PFSK-1 (cell line): ENCODE data around the gene STX17.

Experiments
- FOXP2 ChIP-seq: optimal IDR thresholded peaks from 2 replicates; pipeline ENCODE3; 2011; ENCODE audit warnings: borderline replicate concordance, control low read depth, inconsistent platforms; ENCODE audit not compliant: insufficient read depth; ENCODE audit errors: extremely low read length, extremely low read depth
- POLR2AphosphoS5 ChIP-seq: IDR thresholded peaks from 2 replicates; pipeline ENCODE4 v1.6.1; 2012; ENCODE audit warnings: low read depth, mild to moderate bottlenecking, control low read depth, low read length, moderate library complexity
- REST ChIP-seq, 2 experiments: IDR thresholded peaks; 2 replicates each; pipeline versions ENCODE4 v1.6.1 to v1.8.0; 2011 to 2012; ENCODE audit warnings: low read depth in 2 of 2, low read length in 2 of 2, control low read depth in 1 of 2, inconsistent platforms in 1 of 2, mild to moderate bottlenecking in 1 of 2, moderate library complexity in 1 of 2; ENCODE audit not compliant: insufficient read depth in 1 of 2
- SIN3A ChIP-seq: IDR thresholded peaks from 2 replicates; pipeline ENCODE4 v1.6.1; 2012; ENCODE audit warnings: mild to moderate bottlenecking, low read length, moderate library complexity, borderline replicate concordance; ENCODE audit not compliant: insufficient read depth
- TAF1 ChIP-seq: IDR thresholded peaks from 2 replicates; pipeline ENCODE4 v1.6.1; 2012; ENCODE audit warnings: low read length, control low read depth, borderline replicate concordance; ENCODE audit not compliant: insufficient read depth

Gene STX17

GRCh38 chr9:99896119-99896518, 10.3 kb upstream of the STX17 start:
- no peak for TF ChIP-seq POLR2AphosphoS5
- TF ChIP-seq SIN3A = no peak
- TF ChIP-seq TAF1 = no peak
- TF ChIP-seq REST (IDR thresholded peaks at IDR 0.05; ENCODE audit: insufficient read depth in 1 of 2, low read depth in 2 of 2, low read length in 2 of 2) = no peak
- TF ChIP-seq FOXP2 = no peak

DNA sequence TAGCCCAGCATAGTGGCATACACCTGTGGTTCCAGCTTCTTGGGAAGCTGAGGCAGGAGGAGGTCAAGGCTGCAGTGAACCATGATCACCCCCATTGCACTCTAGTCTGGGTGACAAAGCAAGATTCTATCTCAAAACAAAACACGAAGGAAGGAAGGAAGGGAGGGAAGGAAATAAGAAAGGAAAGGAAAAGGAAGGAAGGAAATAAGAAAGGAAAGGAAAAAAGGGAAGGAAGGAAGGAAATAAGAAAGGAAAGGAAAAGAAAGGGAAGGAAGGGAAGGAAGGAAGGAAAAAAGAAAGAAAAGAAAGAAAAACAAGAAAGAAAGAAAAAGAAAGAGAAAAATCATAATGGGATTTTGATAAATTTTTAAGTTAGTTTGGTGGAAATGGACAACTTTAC, 3.1 kb upstream of the STX17 start:
- TF ChIP-seq FOXP2 (no peak), POLR2AphosphoS5 (no peak), TAF1 (no peak), SIN3A (no peak), REST (IDR thresholded peaks at IDR 0.05; ENCODE audit: insufficient read depth in 1 of 2, low read depth in 2 of 2, low read length in 2 of 2) (no peak)

DNA sequence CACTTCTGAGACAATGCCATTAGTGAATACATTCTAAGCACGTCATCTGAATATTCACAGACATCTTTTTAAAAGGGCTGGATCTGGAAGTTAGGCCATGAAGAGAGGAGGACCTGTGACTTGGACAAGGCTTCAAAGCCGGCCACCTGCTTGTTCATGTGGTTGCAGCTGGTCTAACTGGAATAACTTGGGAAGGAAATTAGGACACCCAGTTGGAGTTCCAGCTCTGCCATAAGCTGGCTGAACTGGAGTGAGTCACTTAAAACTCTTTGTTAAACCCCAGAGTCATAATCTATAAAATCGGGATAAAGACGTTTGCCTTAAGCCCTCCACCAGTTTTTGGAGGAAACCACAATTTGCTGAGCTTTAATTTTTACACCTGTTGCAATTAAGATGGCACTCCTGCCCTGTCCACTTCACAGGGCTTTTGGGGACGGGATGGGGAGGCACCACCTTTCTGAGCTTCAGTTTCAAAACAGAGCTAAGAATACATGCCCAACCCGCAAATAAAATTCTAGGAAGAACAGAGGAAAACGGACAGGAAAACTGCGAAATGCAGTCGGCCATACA, 536 bp upstream of the STX17 start:
- TF ChIP-seq REST (IDR thresholded peaks at IDR 0.05; ENCODE audit: insufficient read depth in 1 of 2, low read depth in 2 of 2, low read length in 2 of 2) (no peak), SIN3A (no peak), FOXP2 (no peak), POLR2AphosphoS5 (no peak), TAF1 (no peak)

DNA sequence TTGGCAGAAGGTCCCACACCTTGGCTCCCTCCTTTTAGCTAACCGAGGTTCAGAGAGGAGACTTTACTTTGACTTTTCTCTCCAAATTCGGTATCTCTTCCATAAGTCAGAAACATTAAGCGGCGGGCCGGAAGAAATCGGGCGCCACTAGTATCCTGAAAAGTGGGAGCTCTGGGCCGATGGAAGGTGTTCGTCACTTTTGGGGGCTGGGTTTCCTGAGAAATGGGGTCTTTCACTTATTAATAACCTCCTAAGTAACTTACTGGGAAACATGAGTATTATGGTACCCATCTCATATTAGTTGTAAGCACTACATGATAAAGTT, 716 bp downstream of the STX17 start:
- no peak for TF ChIP-seq TAF1
- no peak for TF ChIP-seq SIN3A
- TF ChIP-seq POLR2AphosphoS5 = no peak
- no peak for TF ChIP-seq FOXP2
- TF ChIP-seq REST (IDR thresholded peaks at IDR 0.05; ENCODE audit: insufficient read depth in 1 of 2, low read depth in 2 of 2, low read length in 2 of 2) = no peak

DNA sequence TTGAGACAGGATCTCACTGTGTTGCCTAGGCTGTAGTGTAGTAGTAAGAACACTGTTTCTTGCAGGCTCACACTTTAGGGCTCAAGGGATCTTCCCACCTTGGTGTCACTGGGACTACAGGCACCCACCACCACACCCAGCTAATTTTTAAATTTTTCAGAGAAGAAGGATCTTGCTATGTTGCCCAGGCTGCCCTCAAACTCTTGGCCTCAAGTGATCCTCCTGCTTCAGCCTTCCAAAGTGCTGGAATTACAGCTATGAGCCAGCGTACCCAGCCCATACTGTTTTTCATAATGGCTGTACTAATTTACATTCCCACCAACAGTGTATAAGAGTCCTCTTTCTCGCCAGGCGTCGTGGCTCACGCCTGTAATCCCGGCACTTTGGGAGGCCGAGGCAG, 5.1 kb downstream of the STX17 start:
- TF ChIP-seq POLR2AphosphoS5 (no peak), SIN3A (no peak), FOXP2 (no peak), TAF1 (no peak), REST (IDR thresholded peaks at IDR 0.05; ENCODE audit: insufficient read depth in 1 of 2, low read depth in 2 of 2, low read length in 2 of 2) (no peak)
